Germinal center (tissue), 1 donor: ENCODE measurements around the gene KCNK18.
A peak's percentile ranks its signal among the peaks of the same experiment; 100 is the strongest.

Experiments
- DNase-seq: peaks from one replicate; pipeline ENCODE4 v3.0.0; 2012; ENCODE audit warnings: mixed read lengths, low spot score

Gene KCNK18

GRCh38 chr10:117197189-117197588, at the start of gene KCNK18:
Gene KCNK18, plus strand, starts transcription at chr10:117197489. Its CDS starts 0 bp downstream, at chr10:117197489.
- no peak for DNase-seq

GRCh38 chr10:117148284-117148683, 49.0 kb upstream of the KCNK18 start:
- no peak for DNase-seq

- DNase-seq: no peak
These were observed 44.6 kb upstream of the KCNK18 start for GRCh38 chr10:117152668-117153067.

- DNase-seq: no peak
These were observed 39.0 kb upstream of the KCNK18 start for GRCh38 chr10:117158297-117158696.

- DNase-seq: no peak
These were observed 37.9 kb upstream of the KCNK18 start for GRCh38 chr10:117159390-117159789.

GRCh38 chr10:117160567-117160966, 36.7 kb upstream of the KCNK18 start:
- no peak for DNase-seq

GRCh38 chr10:117161386-117162033, 35.8 kb upstream of the KCNK18 start:
- DNase-seq: no peak

GRCh38 chr10:117162093-117163060, 34.9 kb upstream of the KCNK18 start:
- DNase-seq: no peak

GRCh38 chr10:117163061-117163953, 34.0 kb upstream of the KCNK18 start:
- no peak for DNase-seq

- DNase-seq: no peak
These were observed 33.2 kb upstream of the KCNK18 start for GRCh38 chr10:117163954-117164548.

GRCh38 chr10:117164592-117165537, 32.4 kb upstream of the KCNK18 start:
- no peak for DNase-seq

- peak; percentile 42 for DNase-seq
These were observed 31.5 kb upstream of the KCNK18 start for GRCh38 chr10:117165538-117166417.

- DNase-seq: no peak
These were observed 30.6 kb upstream of the KCNK18 start for GRCh38 chr10:117166418-117167345.

- DNase-seq: no peak
These were observed 29.9 kb upstream of the KCNK18 start for GRCh38 chr10:117167346-117167788.

- peak; percentile 86 for DNase-seq
These were observed 29.3 kb upstream of the KCNK18 start for GRCh38 chr10:117167789-117168674.

- no peak for DNase-seq
These were observed 28.6 kb upstream of the KCNK18 start for GRCh38 chr10:117168729-117169128.

- DNase-seq: no peak
These were observed 27.8 kb upstream of the KCNK18 start for GRCh38 chr10:117169480-117169879.
